H1 (cell line): Measurements from ENCODE around the gene THOP1.

ENCODE experiments used
- BRCA1 ChIP-seq: IDR thresholded peaks from 2 replicates; pipeline ENCODE4 v1.6.1; 2012; ENCODE audit warnings: low read depth, low read length, improper control_type of control experiment
- RAD21 ChIP-seq, 2 experiments: IDR thresholded peaks in 1 of 2; conservative IDR thresholded peaks in 1 of 2; 2 replicates each; pipeline ENCODE4 v1.6.1; 2011; ENCODE audit warnings: low read depth in 2 of 2, low read length in 2 of 2, improper control_type of control experiment in 1 of 2, inconsistent platforms in 1 of 2, mild to moderate bottlenecking in 1 of 2, moderate library complexity in 1 of 2
- TF ChIP-seq, protein P1 (sequence below): IDR thresholded peaks from 2 replicates; pipeline ENCODE4 v1.6.1; 2011; ENCODE audit warnings: low read length, improper control_type of control experiment
- TF ChIP-seq, protein P2 (sequence below), 3 experiments: IDR thresholded peaks; 1 replicate in 2 of 3; 2 replicates in 1 of 3; pipeline versions ENCODE4 v1.5.1 to v1.6.1; 2011; ENCODE audit warnings: low read length in 3 of 3, mild to moderate bottlenecking in 3 of 3, inconsistent platforms in 2 of 3, low read depth in 1 of 3, moderate library complexity in 1 of 3; ENCODE audit not compliant: insufficient read depth in 1 of 3; ENCODE audit errors: control extremely low read depth in 1 of 3

DNA sequence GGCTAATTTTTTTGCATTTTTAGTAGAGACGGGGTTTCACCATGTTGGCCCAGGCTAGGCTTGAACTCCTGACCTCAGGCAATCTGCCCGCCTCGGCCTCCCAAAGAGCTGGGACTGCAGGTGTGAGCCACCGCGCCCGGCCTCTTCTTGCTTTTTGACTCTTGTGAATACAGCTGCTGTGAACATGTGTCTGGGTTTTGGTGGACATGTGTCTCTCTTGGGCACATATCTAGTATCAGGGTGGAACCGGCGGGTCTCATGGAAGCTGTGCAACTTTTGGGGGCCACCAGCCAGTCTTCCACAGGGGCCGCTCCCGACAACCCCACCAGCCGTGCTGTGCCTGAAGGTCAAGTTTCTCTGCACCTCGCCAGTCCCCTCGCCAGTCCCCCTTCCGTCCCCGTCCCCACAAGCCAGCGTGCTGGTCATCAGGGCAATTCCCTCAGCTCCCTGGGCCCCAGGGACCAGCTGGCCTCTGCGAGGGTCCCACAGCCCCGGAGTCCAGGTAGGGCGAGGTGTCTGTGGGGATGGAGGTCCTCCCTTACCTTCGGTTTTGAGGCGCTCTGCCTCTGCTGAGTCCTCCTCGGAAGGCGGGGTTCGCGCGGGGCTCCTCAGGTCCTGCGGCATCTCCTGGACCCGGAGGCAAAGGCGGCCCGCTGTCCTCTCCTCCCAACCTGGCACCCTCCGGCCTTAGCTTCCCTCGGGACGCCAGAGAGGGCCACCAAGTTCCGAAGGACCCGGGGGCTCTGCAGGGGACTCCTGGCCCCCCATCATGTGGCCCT is 18.5 kb upstream of the THOP1 start:
- TF ChIP-seq BRCA1 (no peak), RAD21 (IDR thresholded peaks at IDR 0.05 in 1 of 2, conservative IDR thresholded peaks at IDR 0.05 in 1 of 2; ENCODE audit: low read depth in 2 of 2, low read length in 2 of 2) (no peak)
- TF ChIP-seq, protein P1, sequence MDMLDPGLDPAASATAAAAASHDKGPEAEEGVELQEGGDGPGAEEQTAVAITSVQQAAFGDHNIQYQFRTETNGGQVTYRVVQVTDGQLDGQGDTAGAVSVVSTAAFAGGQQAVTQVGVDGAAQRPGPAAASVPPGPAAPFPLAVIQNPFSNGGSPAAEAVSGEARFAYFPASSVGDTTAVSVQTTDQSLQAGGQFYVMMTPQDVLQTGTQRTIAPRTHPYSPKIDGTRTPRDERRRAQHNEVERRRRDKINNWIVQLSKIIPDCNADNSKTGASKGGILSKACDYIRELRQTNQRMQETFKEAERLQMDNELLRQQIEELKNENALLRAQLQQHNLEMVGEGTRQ = no peak
- TF ChIP-seq, protein P2, sequence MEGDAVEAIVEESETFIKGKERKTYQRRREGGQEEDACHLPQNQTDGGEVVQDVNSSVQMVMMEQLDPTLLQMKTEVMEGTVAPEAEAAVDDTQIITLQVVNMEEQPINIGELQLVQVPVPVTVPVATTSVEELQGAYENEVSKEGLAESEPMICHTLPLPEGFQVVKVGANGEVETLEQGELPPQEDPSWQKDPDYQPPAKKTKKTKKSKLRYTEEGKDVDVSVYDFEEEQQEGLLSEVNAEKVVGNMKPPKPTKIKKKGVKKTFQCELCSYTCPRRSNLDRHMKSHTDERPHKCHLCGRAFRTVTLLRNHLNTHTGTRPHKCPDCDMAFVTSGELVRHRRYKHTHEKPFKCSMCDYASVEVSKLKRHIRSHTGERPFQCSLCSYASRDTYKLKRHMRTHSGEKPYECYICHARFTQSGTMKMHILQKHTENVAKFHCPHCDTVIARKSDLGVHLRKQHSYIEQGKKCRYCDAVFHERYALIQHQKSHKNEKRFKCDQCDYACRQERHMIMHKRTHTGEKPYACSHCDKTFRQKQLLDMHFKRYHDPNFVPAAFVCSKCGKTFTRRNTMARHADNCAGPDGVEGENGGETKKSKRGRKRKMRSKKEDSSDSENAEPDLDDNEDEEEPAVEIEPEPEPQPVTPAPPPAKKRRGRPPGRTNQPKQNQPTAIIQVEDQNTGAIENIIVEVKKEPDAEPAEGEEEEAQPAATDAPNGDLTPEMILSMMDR (IDR thresholded peaks at IDR 0.05; ENCODE audit: control extremely low read depth in 1 of 3, insufficient read depth in 1 of 3, low read depth in 1 of 3, low read length in 3 of 3) = no peak
